ENCODE measurements around the gene LILRA6. TPM values are rescaled to one million over a fixed set of nuclear protein-coding genes. Genes with fewer than 3 reads are reported as not detected.

The LILRA6 gene
- total and polyA plus RNA-seq, 2 of the 13 experiments (the other 11 are each of a cell fraction or from before 2014, with no cell fraction given) = not detected

DNA sequence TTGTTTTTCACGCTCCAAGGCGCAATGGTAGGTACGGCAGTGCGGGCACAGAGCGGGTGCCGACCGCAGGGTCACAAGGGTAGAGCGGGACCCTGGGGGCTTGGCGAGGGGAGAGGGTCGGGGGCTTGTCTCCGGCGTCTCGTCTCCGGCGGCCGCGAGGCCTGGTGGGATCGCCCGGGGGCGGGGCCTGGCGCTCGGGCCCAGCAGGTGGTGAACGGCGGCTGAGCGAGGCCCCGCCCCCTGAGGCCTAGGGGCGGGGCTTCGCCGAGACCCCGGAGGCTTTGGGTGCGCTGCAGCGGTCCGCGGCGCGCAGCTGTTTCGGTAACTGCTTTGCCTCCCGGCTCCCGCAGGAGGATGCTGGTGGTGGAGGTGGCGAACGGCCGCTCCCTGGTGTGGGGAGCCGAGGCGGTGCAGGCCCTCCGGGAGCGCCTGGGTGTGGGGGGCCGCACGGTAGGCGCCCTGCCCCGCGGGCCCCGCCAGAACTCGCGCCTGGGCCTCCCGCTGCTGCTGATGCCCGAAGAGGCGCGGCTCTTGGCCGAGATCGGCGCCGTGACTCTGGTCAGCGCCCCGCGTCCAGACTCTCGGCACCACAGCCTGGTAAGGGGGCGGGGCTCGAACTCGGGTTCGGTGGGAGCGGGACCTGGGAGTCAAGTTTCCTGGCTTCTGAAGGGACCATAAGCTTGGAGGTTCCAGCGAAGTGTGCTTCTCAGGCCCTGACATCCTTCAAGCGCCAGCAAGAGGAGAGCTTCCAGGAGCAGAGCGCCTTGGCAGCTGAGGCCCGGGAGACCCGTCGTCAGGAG, 51.4 kb downstream of the LILRA6 start, which contains the start of gene TSEN34 (continued):
- TF ChIP-seq TFDP2 (CRISPR knock-in tag; IDR thresholded peaks at IDR 0.05) (no peak), ZFX (CRISPR knock-in tag; IDR thresholded peaks at IDR 0.05; ENCODE audit: low read depth) (peak; percentile 84), ELF4 (CRISPR knock-in tag; IDR thresholded peaks at IDR 0.05; ENCODE audit: borderline replicate concordance) (no peak; the same call in 1 of the 2 replicates), ZNF569 (CRISPR knock-in tag; IDR thresholded peaks at IDR 0.05; ENCODE audit: borderline replicate concordance) (no peak), PLSCR1 (CRISPR knock-in tag; IDR thresholded peaks at IDR 0.05; ENCODE audit: borderline replicate concordance) (no peak), ZNF138 (CRISPR knock-in tag; IDR thresholded peaks at IDR 0.05; ENCODE audit: low read depth) (no peak), ZNF329 (CRISPR knock-in tag; IDR thresholded peaks at IDR 0.05; ENCODE audit: low read depth) (0 out of 2 replicates have a peak, but pooled peaks have one; percentile 17), GLI4 (CRISPR knock-in tag; IDR thresholded peaks at IDR 0.05; ENCODE audit: borderline replicate concordance) (peak; percentile 83; the same call in 1 of the 2 replicates), REL (CRISPR knock-in tag; conservative IDR thresholded peaks at IDR 0.05) (no peak), RARG (CRISPR knock-in tag; IDR thresholded peaks at IDR 0.05; ENCODE audit: low read depth) (no peak), PAF1 (CRISPR knock-in tag; IDR thresholded peaks at IDR 0.05) (no peak), ZEB1 (IDR thresholded peaks at IDR 0.05; ENCODE audit: insufficient replicate concordance, low read depth) (no peak), PAWR (CRISPR knock-in tag; IDR thresholded peaks at IDR 0.05; ENCODE audit: borderline replicate concordance) (no peak), PCBP2 (optimal IDR thresholded peaks at IDR 0.05; ENCODE audit: low read depth, low read length, poor library complexity, severe bottlenecking) (no peak), RAD51 (IDR thresholded peaks at IDR 0.05; ENCODE audit: borderline replicate concordance) (no peak), ZNF792 (CRISPR knock-in tag; IDR thresholded peaks at IDR 0.05) (no peak), SMAD3 (CRISPR knock-in tag; IDR thresholded peaks at IDR 0.05) (no peak), MXI1 (IDR thresholded peaks at IDR 0.05; ENCODE audit: borderline replicate concordance, low read depth, low read length) (peak; percentile 68; the same call in 2 of the 3 replicates), ZNF34 (CRISPR knock-in tag; IDR thresholded peaks at IDR 0.05; ENCODE audit: borderline replicate concordance) (no peak), NR2C2 (CRISPR knock-in tag; IDR thresholded peaks at IDR 0.05; ENCODE audit: borderline replicate concordance) (no peak), TEAD3 (CRISPR knock-in tag; optimal IDR thresholded peaks at IDR 0.05; ENCODE audit: borderline replicate concordance) (no peak), ZBTB42 (CRISPR knock-in tag; IDR thresholded peaks at IDR 0.05) (no peak), PREB (CRISPR knock-in tag; IDR thresholded peaks at IDR 0.05) (no peak), NKX3-1 (CRISPR knock-in tag; IDR thresholded peaks at IDR 0.05) (no peak), RFXAP (CRISPR knock-in tag; IDR thresholded peaks at IDR 0.05; ENCODE audit: borderline replicate concordance) (no peak), ZNF326 (CRISPR knock-in tag; IDR thresholded peaks at IDR 0.05; ENCODE audit: borderline replicate concordance) (no peak), TGIF2 (CRISPR knock-in tag; IDR thresholded peaks at IDR 0.05) (no peak), DDIT3 (CRISPR knock-in tag; IDR thresholded peaks at IDR 0.05) (no peak), SIN3B (IDR thresholded peaks at IDR 0.05; ENCODE audit: low read length) (no peak)

All from HepG2 (cell line).